ENCODE measurements around the gene NPNT.

Gene NPNT

DNA sequence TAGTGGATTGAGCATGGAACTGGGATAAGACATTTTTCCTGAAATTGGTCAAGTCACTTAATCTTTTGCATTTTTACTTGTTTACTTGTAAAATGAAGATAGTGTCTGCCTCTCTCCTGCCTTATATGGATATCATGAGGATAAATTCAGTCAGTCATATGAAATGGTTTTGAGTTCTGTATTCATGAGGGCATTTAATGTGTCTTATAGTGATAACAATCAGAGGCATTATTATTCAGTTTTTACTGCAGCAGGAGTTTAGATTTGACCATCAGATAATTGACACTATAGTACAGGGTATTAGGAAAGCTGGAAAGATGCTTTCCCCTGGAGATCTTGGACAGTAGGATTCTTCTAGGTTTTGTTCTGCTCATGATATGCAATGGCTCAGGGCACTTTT lies 26.0 kb downstream of the NPNT start:
- DNase-seq (ENCODE audit: low spot score) = no peak

GRCh38 chr4:105923497-105924238 lies 28.4 kb downstream of the NPNT start:
- peak; percentile 81 for DNase-seq (ENCODE audit: low spot score)

- DNase-seq (ENCODE audit: low spot score) = no peak
These were observed 29.1 kb downstream of the NPNT start for GRCh38 chr4:105924341-105924740.

DNA sequence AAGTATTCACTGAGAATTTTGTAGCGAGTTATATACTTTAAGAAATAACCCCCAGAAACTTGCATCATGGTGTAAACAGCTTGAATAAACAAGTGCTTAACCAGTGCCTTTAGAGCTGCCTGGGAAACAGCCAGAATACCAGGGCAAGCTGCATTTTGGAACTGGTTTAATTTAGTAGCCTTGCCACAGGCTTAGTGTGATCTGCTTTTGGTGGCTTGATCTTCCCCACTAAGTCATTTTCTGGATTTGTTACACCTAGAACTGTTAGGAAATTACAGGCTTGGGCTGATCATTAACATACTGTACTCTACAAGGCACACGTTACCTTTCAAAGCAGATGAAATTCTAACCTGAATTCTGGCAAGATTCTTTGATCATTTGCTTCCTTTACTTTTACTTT lies 35.4 kb downstream of the NPNT start:
- no peak for DNase-seq (ENCODE audit: low spot score)

DNA sequence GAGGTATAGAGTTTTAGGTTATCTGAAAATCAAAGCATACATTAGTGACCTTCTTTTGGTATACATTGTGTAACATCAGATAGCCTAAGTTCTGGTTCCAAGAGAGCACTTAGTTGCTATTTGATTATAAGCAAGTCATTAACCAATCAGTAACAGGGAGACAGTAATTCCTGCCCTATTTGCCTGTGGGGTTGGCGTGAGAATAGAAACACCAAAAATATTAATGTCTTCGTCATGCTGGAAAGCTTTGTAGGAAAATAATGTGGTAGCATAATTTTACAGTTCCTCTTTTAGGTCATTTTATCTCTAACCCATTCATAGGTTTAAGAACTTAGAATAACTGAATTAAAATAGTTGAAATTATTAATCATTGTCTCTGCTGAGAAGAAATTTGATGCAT lies 37.8 kb downstream of the NPNT start:
- no peak for DNase-seq (ENCODE audit: low spot score)

- DNase-seq (ENCODE audit: low spot score) = no peak
These were observed 39.1 kb downstream of the NPNT start for GRCh38 chr4:105934386-105934785.

DNA sequence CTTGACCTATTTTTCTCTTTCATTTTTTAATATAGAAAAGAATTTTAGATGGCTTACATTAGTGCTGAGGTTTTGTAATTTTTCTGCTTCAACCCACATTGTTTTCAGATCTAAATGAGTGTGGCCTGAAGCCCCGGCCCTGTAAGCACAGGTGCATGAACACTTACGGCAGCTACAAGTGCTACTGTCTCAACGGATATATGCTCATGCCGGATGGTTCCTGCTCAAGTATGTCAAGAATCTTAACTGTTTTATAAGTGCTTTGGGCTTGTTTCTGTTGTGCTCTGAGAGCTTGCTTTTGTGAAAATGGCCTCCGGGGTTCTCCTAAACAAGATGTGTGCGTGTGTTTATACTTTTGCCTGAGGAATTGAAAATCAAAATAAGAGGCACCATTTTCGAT lies 41.6 kb downstream of the NPNT start:
- no peak for DNase-seq (ENCODE audit: low spot score)

DNA sequence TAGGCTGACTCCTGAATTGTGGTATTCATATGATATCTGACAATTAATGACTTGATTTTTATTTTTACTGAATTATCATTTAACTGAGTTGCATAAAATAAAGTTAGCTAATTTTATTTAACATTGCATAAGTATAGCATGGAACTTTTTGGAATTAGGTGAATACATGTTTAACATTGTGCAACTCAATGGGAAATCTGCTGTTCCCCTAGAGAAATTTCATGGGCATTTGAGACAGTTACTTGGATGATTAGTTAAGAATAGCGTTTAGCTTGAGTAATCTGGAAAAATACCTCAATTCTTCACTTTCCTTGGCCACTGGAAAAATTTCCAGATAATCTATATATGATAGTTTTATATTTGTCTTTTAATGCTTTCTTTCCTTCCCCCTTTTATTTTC lies 42.5 kb downstream of the NPNT start:
- no peak for DNase-seq (ENCODE audit: low spot score)

DNA sequence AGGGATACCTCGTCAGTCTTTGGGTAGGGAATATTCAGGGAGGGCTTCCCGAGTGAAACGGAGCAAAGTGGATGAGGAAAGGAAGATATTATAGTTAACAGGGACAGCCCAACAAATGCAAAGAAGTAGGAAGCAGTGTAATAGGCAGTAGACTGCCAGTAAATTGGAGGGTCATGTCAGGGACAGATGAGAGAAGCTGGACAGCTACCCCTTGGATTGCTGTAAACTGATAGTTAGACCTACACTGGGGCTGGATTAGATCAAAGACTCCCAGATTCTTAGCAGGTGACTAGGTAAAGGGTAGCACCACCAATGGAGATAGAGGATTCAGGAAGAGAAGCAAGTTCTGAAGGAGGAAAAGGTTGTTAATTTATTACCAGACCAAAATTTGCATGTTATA lies 48.0 kb downstream of the NPNT start:
- no peak for DNase-seq (ENCODE audit: low spot score)

GRCh38 chr4:105944540-105944939 lies 49.3 kb downstream of the NPNT start:
- DNase-seq (ENCODE audit: low spot score) = no peak

DNA sequence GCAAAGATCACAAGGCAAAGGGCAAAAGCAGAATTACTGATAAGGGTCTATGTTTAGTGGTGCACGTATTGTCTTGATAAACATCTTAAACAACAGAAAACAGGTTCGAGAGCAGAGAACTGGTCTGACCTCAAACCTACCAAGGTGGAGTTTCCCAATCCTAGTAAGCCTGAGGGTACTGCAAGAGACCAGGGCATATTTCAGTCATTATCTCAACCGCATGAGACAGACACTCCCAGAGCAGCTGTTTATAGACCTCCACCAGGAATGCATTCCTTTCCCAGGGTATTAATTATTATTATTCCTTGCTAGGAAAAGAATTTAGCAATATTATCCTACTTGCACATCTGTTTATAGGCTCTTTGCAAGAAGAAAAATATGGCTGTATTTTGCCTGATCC lies 51.5 kb downstream of the NPNT start:
- DNase-seq (ENCODE audit: low spot score) = no peak

GRCh38 chr4:105950701-105951100 lies 55.4 kb downstream of the NPNT start:
- no peak for DNase-seq (ENCODE audit: low spot score)

GRCh38 chr4:105951198-105951597 lies 55.9 kb downstream of the NPNT start:
- DNase-seq (ENCODE audit: low spot score) = no peak

DNA sequence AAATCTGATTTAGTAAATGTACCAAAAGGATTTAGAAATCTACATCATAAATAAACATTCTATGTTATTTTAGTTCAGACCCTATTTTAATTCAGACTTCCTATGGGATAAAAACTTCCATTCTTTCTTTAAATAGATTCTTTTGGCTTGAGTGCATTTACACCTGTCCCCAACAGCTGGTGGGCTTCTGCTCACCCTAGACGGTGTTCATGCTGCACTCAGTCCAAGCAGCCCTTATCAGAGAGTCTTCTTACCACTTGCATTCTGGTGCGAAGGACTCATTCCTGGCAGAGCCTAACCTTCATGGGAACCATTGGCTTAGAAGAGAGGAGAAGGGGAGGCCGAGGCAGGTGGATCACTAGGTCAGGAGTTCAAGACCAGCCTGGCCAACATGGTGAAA lies 57.3 kb downstream of the NPNT start:
- DNase-seq (ENCODE audit: low spot score) = no peak

GRCh38 chr4:105956569-105956968 lies 61.3 kb downstream of the NPNT start:
- no peak for DNase-seq (ENCODE audit: low spot score)

DNA sequence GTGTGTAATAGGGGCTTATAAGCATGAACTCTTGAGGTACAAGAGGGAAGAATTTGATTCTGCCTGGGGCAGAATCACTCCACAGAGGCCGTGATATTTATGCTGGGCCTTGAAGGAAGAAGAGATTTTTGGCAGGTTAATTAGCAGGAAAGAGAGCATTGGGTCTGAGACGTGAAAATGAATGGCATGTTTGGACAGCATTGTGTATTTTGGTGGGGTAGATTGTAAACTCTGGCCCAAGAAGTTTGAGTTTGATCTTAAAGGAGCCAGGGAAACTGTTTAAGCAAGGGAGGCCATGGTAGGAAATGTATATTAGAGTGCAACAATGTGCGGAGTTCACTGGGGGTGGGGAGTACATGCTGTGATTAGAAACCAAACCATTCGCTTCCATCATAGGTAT lies 62.4 kb downstream of the NPNT start:
- no peak for DNase-seq (ENCODE audit: low spot score)

DNA sequence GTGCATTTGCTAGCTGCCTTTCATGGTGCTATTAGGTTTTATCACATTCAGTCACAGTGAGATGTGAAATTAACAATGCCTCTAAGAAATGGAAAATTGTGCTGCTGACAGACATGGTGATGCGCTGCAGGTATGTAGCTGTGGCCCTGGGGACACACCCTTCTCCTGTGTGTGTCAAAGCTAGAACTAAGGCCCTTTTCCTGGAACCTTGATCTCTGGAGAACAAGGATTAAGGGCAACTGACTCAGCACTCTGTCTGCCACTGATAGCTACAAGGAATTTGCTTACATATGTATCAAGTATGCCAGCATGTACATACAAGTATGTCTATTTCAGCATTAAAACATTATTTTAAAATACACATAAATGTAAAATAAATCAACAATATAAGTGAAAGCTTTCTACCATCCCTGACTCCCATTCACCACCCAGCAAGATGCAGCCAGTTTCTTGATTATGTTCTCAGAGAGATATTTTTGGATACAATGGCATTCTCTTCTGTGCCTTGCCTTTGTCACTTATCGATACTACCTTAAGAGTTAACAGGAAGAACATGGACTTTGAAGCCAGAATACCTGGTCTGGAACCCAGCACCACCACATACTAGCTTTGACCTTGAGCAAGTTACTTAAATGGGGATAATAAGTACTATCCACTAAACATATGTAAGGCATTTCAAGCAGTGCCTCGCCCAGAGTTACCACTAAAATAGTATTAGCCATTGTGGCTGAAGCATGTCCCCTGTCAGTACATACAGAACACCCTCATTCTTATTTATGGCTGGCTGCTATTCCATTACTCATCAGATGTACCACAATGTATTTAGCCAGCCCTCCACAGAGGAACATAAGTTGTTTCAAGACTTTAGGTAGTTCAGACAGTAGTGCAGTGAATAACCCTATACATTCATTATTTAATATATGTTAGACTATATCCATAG lies 68.5 kb downstream of the NPNT start:
- DNase-seq (ENCODE audit: low spot score) = no peak

GRCh38 chr4:105965183-105965800 lies 70.0 kb downstream of the NPNT start:
- no peak for DNase-seq (ENCODE audit: low spot score)

DNA sequence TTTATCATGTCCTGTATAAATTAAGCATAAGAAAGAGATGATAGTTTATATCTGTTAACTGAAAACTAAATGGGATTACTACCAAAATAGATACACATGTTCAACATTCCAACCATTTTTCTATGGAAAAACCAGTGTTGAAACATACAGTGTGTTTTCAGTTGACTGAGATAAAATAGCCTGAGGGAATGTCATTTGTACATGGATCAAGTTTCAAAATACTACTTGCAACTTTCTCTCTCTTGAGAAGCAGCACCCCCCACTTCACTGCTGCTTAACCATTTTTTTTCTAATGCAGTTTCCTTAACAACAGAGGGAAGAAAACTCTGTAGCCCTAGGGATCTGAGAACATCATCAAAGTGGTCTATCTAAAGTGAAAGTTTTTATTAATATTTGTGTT lies 70.8 kb downstream of the NPNT start:
- DNase-seq (ENCODE audit: low spot score) = no peak

DNA sequence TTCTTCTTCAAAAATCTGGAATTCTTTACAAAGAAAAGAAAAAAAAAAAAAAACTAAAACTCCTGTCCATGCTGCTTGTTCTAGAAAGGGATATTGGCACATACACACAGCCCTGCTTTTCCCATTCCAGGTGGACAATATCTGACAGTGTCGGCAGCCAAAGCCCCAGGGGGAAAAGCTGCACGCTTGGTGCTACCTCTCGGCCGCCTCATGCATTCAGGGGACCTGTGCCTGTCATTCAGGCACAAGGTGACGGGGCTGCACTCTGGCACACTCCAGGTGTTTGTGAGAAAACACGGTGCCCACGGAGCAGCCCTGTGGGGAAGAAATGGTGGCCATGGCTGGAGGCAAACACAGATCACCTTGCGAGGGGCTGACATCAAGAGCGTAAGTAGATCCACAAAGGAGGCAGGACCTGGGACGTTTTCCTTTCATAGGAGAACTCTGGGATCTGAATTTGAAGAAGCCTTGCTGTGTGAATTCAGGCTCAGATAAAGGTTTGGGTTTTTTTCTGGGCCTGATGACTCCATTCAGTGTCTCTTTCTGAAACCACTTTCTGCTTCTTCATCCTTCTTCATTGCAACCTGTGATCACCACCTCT lies 71.9 kb downstream of the NPNT start:
- DNase-seq (ENCODE audit: low spot score) = no peak

DNA sequence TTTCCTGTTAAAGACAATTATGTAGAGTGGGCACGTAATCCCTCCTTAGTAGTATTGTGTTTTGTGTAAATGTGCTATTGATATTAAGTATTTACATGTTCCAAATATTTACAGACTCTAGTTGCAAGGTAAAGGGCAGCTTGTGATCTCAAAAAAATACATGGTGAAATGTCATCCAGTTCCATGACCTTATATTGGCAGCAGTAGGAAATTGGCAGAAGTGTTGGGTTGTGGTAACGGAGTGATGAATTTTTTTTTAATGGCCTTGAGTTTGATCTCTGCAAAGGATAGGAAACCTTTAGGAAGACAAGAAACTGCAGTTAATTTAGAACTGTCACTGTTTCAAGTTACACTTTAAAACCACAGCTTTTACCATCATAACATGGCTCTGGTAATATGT lies 74.3 kb downstream of the NPNT start:
- no peak for DNase-seq (ENCODE audit: low spot score)

- no peak for DNase-seq (ENCODE audit: low spot score)
These were observed 75.1 kb downstream of the NPNT start for GRCh38 chr4:105970371-105970770.

- no peak for DNase-seq (ENCODE audit: low spot score)
These were observed 75.8 kb downstream of the NPNT start for GRCh38 chr4:105971036-105971435.

All from LoVo (cell line).